Tibial nerve (tissue), 4 donors: ENCODE measurements around the gene NUCB2. TPM values are rescaled to one million over a fixed set of nuclear protein-coding genes. Genes with fewer than 3 reads are reported as not detected.
"Not testable (repeated sequence)": the region's sequence is repeated elsewhere in the genome, so short reads cannot be mapped to it uniquely, and the experiment has no call there.

ENCODE experiments used
- DNase-seq, 2 donors: peaks; one replicate each; pipeline ENCODE4 v3.0.0-alpha.2; 2019; ENCODE audit warnings: low spot score in 2 of 2
- H3K27ac ChIP-seq, 4 donors: fragments of 200-600 bp; sonication (generic) in 3 of 4; one replicate each; pipeline ENCODE4 v1.5.1; 2017 to 2019; ENCODE audit warnings: mild to moderate bottlenecking in 1 of 4
- H3K27me3 ChIP-seq, 2 donors: fragments of 200-600 bp; sonication (generic) in 1 of 2; one replicate each; pipeline versions ENCODE4 v1.5.1 to v1.6.0; 2017 to 2019
- H3K36me3 ChIP-seq, 3 donors: fragments of 200-600 bp; sonication (generic); one replicate each; pipeline ENCODE4 v1.5.1; 2018 to 2019
- H3K4me1 ChIP-seq, 4 donors: fragments of 200-600 bp; sonication (generic) in 3 of 4; one replicate each; pipeline ENCODE4 v1.5.1; 2017 to 2019
- H3K4me3 ChIP-seq, 4 donors: fragments of 200-600 bp; sonication (generic) in 3 of 4; one replicate each; pipeline ENCODE4 v1.5.1; 2017 to 2019; ENCODE audit warnings: mild to moderate bottlenecking in 1 of 4, moderate library complexity in 1 of 4
- H3K9me3 ChIP-seq, 4 donors: fragments of 200-600 bp; sonication (generic) in 3 of 4; one replicate each; pipeline ENCODE4 v1.5.1; 2017 to 2019
- EP300 ChIP-seq, 2 donors: sonication (generic); formaldehyde crosslinking; IDR thresholded peaks; one replicate each; pipeline ENCODE4 v1.6.1; 2017; ENCODE audit warnings: antibody characterized with exemption in 2 of 2, mild to moderate bottlenecking in 1 of 2
- POLR2A ChIP-seq, 2 donors: fragments of 450-650 bp; IDR thresholded peaks; one replicate each; pipeline ENCODE4 v1.6.1; 2017; ENCODE audit warnings: antibody characterized with exemption in 2 of 2, mild to moderate bottlenecking in 2 of 2, moderate library complexity in 2 of 2
- WGBS, 2 donors: methylation state at CpG; one replicate each; pipeline ENCODE4 v1.1.5; 2018; 5-methylcytosine and 5-hydroxymethylcytosine counted together
- total RNA-seq, 4 donors: library from RNA; depleted of rRNA; stranded (reverse); fragments of >200 nt; gene quantifications; one replicate each; pipeline ENCODE4 v1.1.0, GENCODE V29; 2016
- TF ChIP-seq, protein P1 (sequence below), 5 experiments: fragments of 200-600 bp in 3 of 5; fragments of 450-650 bp in 2 of 5; sonication (generic) in 3 of 5; IDR thresholded peaks; one replicate each; pipeline ENCODE4 v1.5.1; 2016 to 2019; ENCODE audit warnings: antibody characterized with exemption in 5 of 5, mild to moderate bottlenecking in 3 of 5, moderate library complexity in 2 of 5

Gene NUCB2
- total RNA-seq, result 10 to 100 TPM; 29.1 to 45.4 (median 36.0) TPM

DNA sequence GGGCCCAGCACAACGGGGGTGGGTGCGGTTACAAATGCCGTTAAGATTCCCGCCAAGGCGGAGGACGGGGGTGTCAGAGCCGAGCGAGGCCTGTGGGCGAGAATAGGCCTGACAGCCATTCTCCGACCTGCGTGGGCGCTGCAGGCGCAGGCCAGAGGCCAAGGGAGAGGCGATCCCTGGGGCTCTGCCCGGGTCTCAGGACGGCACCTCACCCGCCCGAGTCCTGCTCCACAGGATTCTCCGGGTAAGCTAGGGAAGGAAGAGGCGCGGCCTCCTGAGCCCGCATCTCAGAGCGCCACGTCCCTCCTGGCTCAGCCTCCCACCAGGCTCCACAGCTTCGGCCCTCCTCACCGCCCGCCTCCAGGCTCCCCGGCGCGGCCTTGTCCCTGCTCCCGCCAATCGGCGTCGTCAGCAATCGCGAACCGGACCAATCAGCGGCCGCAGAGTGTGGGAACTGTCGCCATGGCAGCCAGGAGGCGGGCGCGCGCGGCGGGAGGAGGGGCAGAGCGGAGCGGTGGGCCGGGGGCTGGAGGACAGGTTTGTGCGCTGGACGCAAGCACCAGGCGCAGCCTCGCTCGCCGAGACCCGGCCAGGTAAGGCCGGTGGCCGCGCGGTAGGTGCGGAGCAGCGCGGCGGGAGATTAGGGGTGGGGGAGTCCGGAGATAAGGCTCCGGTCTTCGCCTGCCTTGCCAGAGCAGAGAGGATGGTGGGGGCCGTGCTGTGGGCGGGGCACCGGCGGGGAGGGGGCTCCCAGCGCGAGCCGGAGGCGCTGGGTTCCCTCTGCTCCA, at the start of gene NUCB2:
NUCB2 (plus strand) TSS at position 504 of the 788 bp plus-strand sequence. CDS start 18,585 bp downstream, outside the sequence.
- peak; percentile 94 to 96 for DNase-seq
- TF ChIP-seq, protein P1, sequence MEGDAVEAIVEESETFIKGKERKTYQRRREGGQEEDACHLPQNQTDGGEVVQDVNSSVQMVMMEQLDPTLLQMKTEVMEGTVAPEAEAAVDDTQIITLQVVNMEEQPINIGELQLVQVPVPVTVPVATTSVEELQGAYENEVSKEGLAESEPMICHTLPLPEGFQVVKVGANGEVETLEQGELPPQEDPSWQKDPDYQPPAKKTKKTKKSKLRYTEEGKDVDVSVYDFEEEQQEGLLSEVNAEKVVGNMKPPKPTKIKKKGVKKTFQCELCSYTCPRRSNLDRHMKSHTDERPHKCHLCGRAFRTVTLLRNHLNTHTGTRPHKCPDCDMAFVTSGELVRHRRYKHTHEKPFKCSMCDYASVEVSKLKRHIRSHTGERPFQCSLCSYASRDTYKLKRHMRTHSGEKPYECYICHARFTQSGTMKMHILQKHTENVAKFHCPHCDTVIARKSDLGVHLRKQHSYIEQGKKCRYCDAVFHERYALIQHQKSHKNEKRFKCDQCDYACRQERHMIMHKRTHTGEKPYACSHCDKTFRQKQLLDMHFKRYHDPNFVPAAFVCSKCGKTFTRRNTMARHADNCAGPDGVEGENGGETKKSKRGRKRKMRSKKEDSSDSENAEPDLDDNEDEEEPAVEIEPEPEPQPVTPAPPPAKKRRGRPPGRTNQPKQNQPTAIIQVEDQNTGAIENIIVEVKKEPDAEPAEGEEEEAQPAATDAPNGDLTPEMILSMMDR (IDR thresholded peaks at IDR 0.05), result peak in 2 of 5 experiments; percentile 13 to 43
- TF ChIP-seq EP300 (IDR thresholded peaks at IDR 0.05) (peak; percentile 29 to 82), POLR2A (IDR thresholded peaks at IDR 0.05) (peak; percentile 47 to 82)
- peak within 1 kb of the TSS; percentile 94 to 100 (median 98) for H3K4me3 ChIP-seq
- 0% methylated on average over 62 to 75 of the region's 75 CpGs for WGBS, 2 donors
- H3K27me3 ChIP-seq, result no peaks in the 10 kb centered on the region
- peak within 1 kb of the TSS; percentile 86 to 96 (median 94) for H3K27ac ChIP-seq
- no peaks in the 10 kb centered on the region for H3K36me3 ChIP-seq
- H3K4me1 ChIP-seq, result peaks cover 0 to 17% (median 3%) of the 10 kb centered on the region in 4 donors
- no peaks in the 10 kb centered on the region for H3K9me3 ChIP-seq

DNA sequence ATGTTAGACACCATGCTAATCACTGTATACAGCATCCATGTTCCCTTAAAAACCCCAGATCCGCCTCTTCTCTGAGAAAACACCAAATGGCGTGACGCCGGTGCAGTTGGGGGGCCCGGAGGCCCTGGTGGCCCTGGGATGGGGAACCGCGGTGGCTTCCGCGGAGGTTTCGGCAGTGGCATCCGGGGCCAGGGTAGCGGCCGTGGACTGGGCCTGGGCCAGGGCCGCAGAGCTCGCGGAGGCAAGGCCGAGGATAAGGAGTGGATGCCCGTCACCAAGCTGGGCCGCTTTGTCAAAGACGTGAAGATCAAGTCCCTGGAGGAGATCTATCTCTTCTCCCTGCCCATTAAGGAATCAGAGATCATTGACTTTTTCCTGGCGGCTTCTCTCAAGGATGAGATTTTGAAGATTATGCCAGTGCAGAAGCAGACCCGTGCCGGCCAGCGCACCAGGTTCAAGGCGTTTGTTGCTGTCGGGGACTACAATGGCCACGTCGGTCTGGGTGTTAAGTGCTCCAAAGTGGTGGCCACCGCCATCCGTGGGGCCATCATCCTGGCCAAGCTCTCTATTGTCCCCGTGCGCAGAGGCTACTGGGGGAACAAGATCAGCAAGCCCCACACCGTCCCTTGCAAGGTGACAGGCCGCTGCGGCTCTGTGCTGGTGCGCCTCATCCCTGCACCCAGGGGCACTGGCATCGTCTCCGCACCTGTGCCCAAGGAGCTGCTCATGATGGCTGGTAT, 48.2 kb upstream of the NUCB2 start:
- not testable (repeated sequence) for H3K9me3 ChIP-seq, DNase-seq, H3K4me1 ChIP-seq, H3K27ac ChIP-seq, H3K36me3 ChIP-seq, H3K4me3 ChIP-seq, H3K27me3 ChIP-seq
- 95% methylated on average over 33 of the region's 38 CpGs for WGBS, 2 donors

DNA sequence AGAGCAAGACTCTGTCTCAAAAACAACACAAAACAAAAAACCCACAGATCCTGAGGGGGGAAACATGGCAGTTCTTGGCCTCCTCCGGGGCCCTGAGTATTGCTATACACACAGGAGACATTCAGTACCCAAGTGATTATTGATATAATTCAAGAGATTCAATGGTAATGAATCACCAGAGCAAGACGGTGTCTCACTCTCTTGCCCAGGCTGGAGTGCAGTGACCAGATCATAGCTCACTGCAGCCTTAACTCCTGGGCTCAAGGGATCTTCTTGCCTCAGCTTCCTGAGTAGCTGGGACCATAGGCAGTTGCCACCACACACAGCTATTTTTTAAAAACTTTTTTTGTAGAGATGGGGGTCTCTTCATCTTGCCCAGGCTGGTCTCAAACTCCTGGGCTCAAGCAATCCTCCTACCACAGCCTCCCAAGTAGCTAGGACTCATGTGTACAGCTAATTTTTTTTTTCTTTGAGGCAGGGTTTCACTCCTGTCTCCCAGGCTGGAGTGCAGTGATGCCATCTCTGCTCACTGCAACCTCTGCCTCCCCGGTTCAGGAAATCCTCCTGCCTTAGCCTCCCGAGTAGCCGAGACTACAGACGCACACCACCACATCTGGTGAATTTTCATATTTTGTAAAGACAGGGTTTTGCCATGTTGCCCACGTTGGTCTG, 46.9 kb upstream of the NUCB2 start:
- TF ChIP-seq, protein P1 (IDR thresholded peaks at IDR 0.05), result no peak
- TF ChIP-seq POLR2A (IDR thresholded peaks at IDR 0.05) (no peak), EP300 (IDR thresholded peaks at IDR 0.05) (no peak)
- no peaks in the 10 kb centered on the region for H3K27me3 ChIP-seq
- H3K36me3 ChIP-seq, result no peaks in the 10 kb centered on the region
- WGBS, 2 donors, result 71 to 76% methylated on average over 7 of the region's 7 CpGs
- no peaks in the 10 kb centered on the region for H3K9me3 ChIP-seq
- H3K27ac ChIP-seq, result no peak overlapping the region
- H3K4me3 ChIP-seq, result no peak overlapping the region
- no peak for DNase-seq
- H3K4me1 ChIP-seq, result peaks cover 0 to 7% (median 0%) of the 10 kb centered on the region in 4 donors

DNA sequence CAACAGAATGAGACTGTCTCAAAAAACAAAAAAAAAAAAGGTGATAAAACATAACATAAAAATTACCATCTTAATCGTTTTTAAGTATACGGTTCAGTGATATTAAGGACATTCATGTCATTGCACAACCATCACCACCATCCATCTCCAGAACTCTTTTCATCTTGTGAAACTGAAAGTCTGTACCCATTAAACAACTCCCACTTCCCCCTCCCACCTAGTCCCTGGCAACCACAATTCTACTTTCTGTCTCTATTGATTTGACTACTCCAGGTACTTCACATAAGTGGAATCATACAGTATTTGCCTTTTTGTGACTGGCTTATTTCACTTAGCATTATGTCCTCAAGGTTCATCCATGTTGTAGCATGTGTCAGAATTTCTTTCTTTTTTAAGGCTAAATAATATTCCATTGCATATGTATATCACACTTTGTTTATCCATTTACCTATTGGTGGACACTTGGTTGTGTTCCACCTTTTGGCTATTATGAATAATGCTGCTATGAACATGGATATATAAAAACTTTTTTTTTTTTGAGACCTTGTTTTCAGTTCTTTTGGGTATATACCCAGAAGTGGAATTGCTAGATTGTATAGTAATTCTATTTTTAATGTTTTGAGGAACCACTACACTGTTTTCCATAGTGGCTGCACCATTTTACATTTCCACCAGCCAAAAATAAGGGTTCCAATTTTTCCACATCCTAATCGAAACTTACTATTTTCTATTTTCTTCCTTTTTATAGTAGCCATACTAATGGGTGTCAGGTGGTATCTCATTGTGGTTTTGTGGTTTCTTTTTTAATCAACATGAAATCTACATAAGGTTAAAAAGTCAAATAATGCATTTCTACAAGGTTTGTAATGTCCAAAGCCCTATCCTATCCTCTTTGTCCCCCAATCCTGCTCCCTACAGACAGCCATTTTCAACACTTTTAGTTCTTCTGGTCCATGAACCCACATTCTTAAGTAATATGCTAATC, 45.4 kb upstream of the NUCB2 start:
- WGBS, 2 donors, result 76 to 79% methylated on average over 3 of the region's 3 CpGs
- DNase-seq, result no peak
- TF ChIP-seq POLR2A (IDR thresholded peaks at IDR 0.05) (no peak), EP300 (IDR thresholded peaks at IDR 0.05) (no peak)
- TF ChIP-seq, protein P1 (IDR thresholded peaks at IDR 0.05), result no peak
- no peaks in the 10 kb centered on the region for H3K9me3 ChIP-seq
- no peaks in the 10 kb centered on the region for H3K27me3 ChIP-seq
- no peak overlapping the region for H3K27ac ChIP-seq
- H3K36me3 ChIP-seq, result no peaks in the 10 kb centered on the region
- peaks cover 0 to 7% (median 0%) of the 10 kb centered on the region in 4 donors for H3K4me1 ChIP-seq
- H3K4me3 ChIP-seq, result no peak overlapping the region

- Histone ChIP-seq H3K4me1 (peaks cover 0 to 7% (median 0%) of the 10 kb centered on the region in 4 donors), H3K9me3 (no peaks in the 10 kb centered on the region), H3K4me3 (no peak overlapping the region), H3K27ac (no peak overlapping the region), H3K27me3 (no peaks in the 10 kb centered on the region), H3K36me3 (no peaks in the 10 kb centered on the region)
- TF ChIP-seq EP300 (IDR thresholded peaks at IDR 0.05) (no peak), POLR2A (IDR thresholded peaks at IDR 0.05) (no peak)
- TF ChIP-seq, protein P1 (IDR thresholded peaks at IDR 0.05), result no peak
- no peak for DNase-seq
Measured at GRCh38 chr11:17233101-17233500, 43.4 kb upstream of the NUCB2 start.
